GM23338 (cell line): ENCODE measurements around the gene MEIS3. TPM values are rescaled to one million over a fixed set of nuclear protein-coding genes. Genes with fewer than 3 reads are reported as not detected.

Experiments
- ATAC-seq: fragments of 200-7000 bp; cut with Tn5 transposase; 3 replicates; pipeline ENCODE4 v1.9.1; 2020
- DNase-seq: peaks from one replicate; pipeline ENCODE4 v3.0.0-alpha.2; 2015; ENCODE audit warnings: low spot score
- H2AFZ ChIP-seq: fragments of 200-600 bp; sonication (generic); 2 replicates; pipeline ENCODE4 v1.8.0; 2016; ENCODE audit warnings: antibody characterized with exemption, mild to moderate bottlenecking, moderate library complexity
- H3F3A ChIP-seq: fragments of 200-600 bp; sonication (generic); replicated peaks from 2 replicates; pipeline ENCODE4 v1.8.0; 2017; ENCODE audit warnings: antibody characterized with exemption, mixed run types, low read depth
- H3K27ac ChIP-seq: fragments of 200-600 bp; sonication (generic); 2 replicates; pipeline ENCODE4 v1.6.1; 2016; ENCODE audit warnings: low read depth
- H3K27me3 ChIP-seq: fragments of 200-600 bp; sonication (generic); 2 replicates; pipeline ENCODE4 v1.8.0; 2016; ENCODE audit warnings: mild to moderate bottlenecking, mixed run types, moderate library complexity; ENCODE audit not compliant: insufficient read depth
- H3K36me3 ChIP-seq: fragments of 200-600 bp; sonication (generic); 2 replicates; pipeline ENCODE4 v1.8.0; 2016; ENCODE audit warnings: mild to moderate bottlenecking; ENCODE audit not compliant: insufficient read depth
- H3K4me1 ChIP-seq: fragments of 200-600 bp; sonication (generic); 2 replicates; pipeline ENCODE4 v1.8.0; 2016; ENCODE audit warnings: mild to moderate bottlenecking, moderate library complexity; ENCODE audit not compliant: insufficient read depth
- H3K4me2 ChIP-seq: fragments of 200-600 bp; sonication (generic); 2 replicates; pipeline ENCODE4 v1.7.1; 2017; ENCODE audit warnings: mixed run types
- H3K4me3 ChIP-seq: fragments of 200-600 bp; sonication (generic); 2 replicates; pipeline ENCODE4 v1.6.1; 2016; ENCODE audit warnings: mixed run types
- H3K79me2 ChIP-seq: fragments of 200-600 bp; sonication (generic); replicated peaks from 2 replicates; pipeline ENCODE4 v1.8.0; 2017; ENCODE audit warnings: mild to moderate bottlenecking; ENCODE audit not compliant: insufficient read depth
- H3K9me2 ChIP-seq: fragments of 200-600 bp; sonication (generic); 2 replicates; pipeline ENCODE4 v1.8.0; 2017; ENCODE audit not compliant: insufficient read depth
- H4K20me1 ChIP-seq: fragments of 200-600 bp; sonication (generic); replicated peaks from 2 replicates; pipeline ENCODE4 v1.8.0; 2017; ENCODE audit warnings: mild to moderate bottlenecking; ENCODE audit not compliant: insufficient read depth
- H3K27ac Mint-ChIP-seq: 2 replicates; pipeline ENCODE4 v1.8.0; 2020; ENCODE audit warnings: inconsistent platforms, mild to moderate bottlenecking, moderate library complexity, mixed read lengths
- H3K27me3 Mint-ChIP-seq: 3 replicates; pipeline ENCODE4 v1.8.0; 2022; ENCODE audit warnings: low read depth, mild to moderate bottlenecking, moderate library complexity, mixed read lengths, inconsistent platforms; ENCODE audit not compliant: insufficient read depth, poor library complexity
- H3K36me3 Mint-ChIP-seq: 3 replicates; pipeline ENCODE4 v1.8.0; 2021; ENCODE audit warnings: low read depth, mild to moderate bottlenecking, inconsistent platforms, moderate library complexity, mixed read lengths
- H3K4me1 Mint-ChIP-seq: 3 replicates; pipeline ENCODE4 v1.8.0; 2020; ENCODE audit warnings: mild to moderate bottlenecking, inconsistent platforms, mixed read lengths
- H3K4me3 Mint-ChIP-seq: 3 replicates; pipeline ENCODE4 v1.8.0; 2021; ENCODE audit warnings: moderate library complexity, mild to moderate bottlenecking, inconsistent platforms, mixed read lengths
- H3K9me3 Mint-ChIP-seq: 3 replicates; pipeline ENCODE4 v1.8.0; 2020; ENCODE audit warnings: moderate library complexity, mild to moderate bottlenecking, inconsistent platforms, mixed read lengths
- CREB1 ChIP-seq: fragments of 250-450 bp; sonication (Bioruptor Pico); IDR thresholded peaks from 2 replicates; pipeline ENCODE4 v1.5.0; 2020; ENCODE audit warnings: low read depth, mild to moderate bottlenecking, moderate library complexity
- CTCF ChIP-seq, 2 experiments: fragments of 200-600 bp in 1 of 2; sonication (generic) in 1 of 2; conservative IDR thresholded peaks; 2 replicates each; pipeline versions ENCODE4 v1.5.1 to v1.6.1; 2016 to 2017; ENCODE audit warnings: antibody characterized with exemption in 2 of 2, low read depth in 2 of 2, mild to moderate bottlenecking in 2 of 2, moderate library complexity in 1 of 2
- EZH2phosphoT487 ChIP-seq: fragments of 200-600 bp; sonication (generic); IDR thresholded peaks from one replicate; pipeline ENCODE4 v1.8.1; 2018; ENCODE audit warnings: antibody characterized with exemption; ENCODE audit not compliant: unreplicated experiment
- JUNB ChIP-seq: IDR thresholded peaks from one replicate; pipeline ENCODE4 v1.6.1; 2016; ENCODE audit warnings: antibody characterized with exemption; ENCODE audit not compliant: unreplicated experiment
- NANOG ChIP-seq: IDR thresholded peaks from 2 replicates; pipeline ENCODE4 v1.6.1; 2016; ENCODE audit warnings: antibody characterized with exemption, borderline replicate concordance
- STAT1 ChIP-seq: IDR thresholded peaks from one replicate; pipeline ENCODE4 v1.6.1; 2016; ENCODE audit warnings: antibody characterized with exemption; ENCODE audit not compliant: unreplicated experiment
- ZNF114 ChIP-seq: fragments of 250-450 bp; sonication (Bioruptor Pico); IDR thresholded peaks from 2 replicates; pipeline ENCODE4 v1.5.0; 2020; ENCODE audit warnings: mild to moderate bottlenecking, moderate library complexity
- ZNF331 ChIP-seq: fragments of 250-450 bp; sonication (Bioruptor Pico); IDR thresholded peaks from 2 replicates; pipeline ENCODE4 v1.5.0; 2020; ENCODE audit warnings: low read depth, mild to moderate bottlenecking, moderate library complexity
- polyA plus RNA-seq: library from polyadenylated mRNA; unstranded; fragments of >200 nt; fragmentation: Nextera tagmentation; extraction: Ambion mirVana; gene quantifications from 2 replicates; pipeline ENCODE4 v1.2.1, GENCODE V29; 2016
- total RNA-seq: library from RNA; depleted of rRNA; stranded (reverse); fragments of >200 nt; shearing (Covaris generic); gene quantifications from 2 replicates; pipeline ENCODE4 v1.2.3, GENCODE V29; 2014
- TF ChIP-seq, protein P1 (sequence below): IDR thresholded peaks from 2 replicates; pipeline ENCODE4 v1.6.1; 2016; ENCODE audit warnings: antibody characterized with exemption
- TF ChIP-seq, protein P2 (sequence below): fragments of 250-450 bp; sonication (Bioruptor Pico); IDR thresholded peaks from 2 replicates; pipeline ENCODE4 v1.5.0; 2020; ENCODE audit warnings: mild to moderate bottlenecking, moderate library complexity
- TF ChIP-seq, protein P3 (sequence below): IDR thresholded peaks from one replicate; pipeline ENCODE4 v1.6.1; 2018; ENCODE audit warnings: antibody characterized with exemption; ENCODE audit not compliant: unreplicated experiment

The MEIS3 gene
- total and polyA plus RNA-seq, 2 experiments from 2014 or later: 20.6 to 33.7 TPM

DNA sequence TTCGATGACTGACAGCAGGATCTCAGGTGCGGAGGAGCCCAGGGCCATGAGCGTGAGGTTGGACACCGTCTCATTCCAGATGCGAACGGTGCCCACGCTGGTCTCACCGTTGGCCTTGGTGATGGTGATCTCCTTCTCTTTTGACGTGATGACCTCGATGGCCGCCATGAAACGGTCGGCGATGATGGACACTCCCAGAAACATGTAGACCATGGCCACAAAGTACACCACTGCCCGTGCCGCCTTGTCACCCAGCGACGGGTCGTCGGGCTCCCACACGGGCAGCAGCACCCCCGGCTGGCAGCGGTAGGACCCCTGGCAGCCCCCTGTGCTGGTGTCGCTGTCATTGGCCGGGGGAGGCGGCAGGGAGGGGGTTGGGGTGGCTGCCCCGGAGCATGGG lies 46.6 kb upstream of the MEIS3 start:
- H3K9me2 ChIP-seq: no peaks in the 10 kb centered on the region
- no peak overlapping the region for H3K4me2 ChIP-seq
- no peak overlapping the region for H2AFZ ChIP-seq
- peaks cover 5% of the 10 kb centered on the region for H3K27me3 ChIP-seq
- no peak overlapping the region for H3K4me3 ChIP-seq
- peaks cover 29% of the 10 kb centered on the region; the same call in 1 of the 2 replicates for H3K4me1 ChIP-seq
- H3F3A ChIP-seq: no peaks in the 10 kb centered on the region; the same call in 1 of the 2 replicates
- Mint-ChIP-seq H3K36me3 (no peaks in the 10 kb centered on the region; the same call in 2 of the 3 replicates), H3K27me3 (peaks cover 24% of the 10 kb centered on the region), H3K27ac (no peak overlapping the region), H3K4me1 (peaks cover 39% of the 10 kb centered on the region), H3K4me3 (no peak overlapping the region), H3K9me3 (no peaks in the 10 kb centered on the region)
- H3K27ac ChIP-seq: no peak overlapping the region
- H3K79me2 ChIP-seq: no peaks in the 10 kb centered on the region
- no peaks in the 10 kb centered on the region for H3K36me3 ChIP-seq
- TF ChIP-seq EZH2phosphoT487: no peak
- TF ChIP-seq CREB1: no peak
- TF ChIP-seq, protein P1, sequence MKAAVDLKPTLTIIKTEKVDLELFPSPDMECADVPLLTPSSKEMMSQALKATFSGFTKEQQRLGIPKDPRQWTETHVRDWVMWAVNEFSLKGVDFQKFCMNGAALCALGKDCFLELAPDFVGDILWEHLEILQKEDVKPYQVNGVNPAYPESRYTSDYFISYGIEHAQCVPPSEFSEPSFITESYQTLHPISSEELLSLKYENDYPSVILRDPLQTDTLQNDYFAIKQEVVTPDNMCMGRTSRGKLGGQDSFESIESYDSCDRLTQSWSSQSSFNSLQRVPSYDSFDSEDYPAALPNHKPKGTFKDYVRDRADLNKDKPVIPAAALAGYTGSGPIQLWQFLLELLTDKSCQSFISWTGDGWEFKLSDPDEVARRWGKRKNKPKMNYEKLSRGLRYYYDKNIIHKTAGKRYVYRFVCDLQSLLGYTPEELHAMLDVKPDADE: no peak
- no peak for TF ChIP-seq NANOG
- TF ChIP-seq, protein P2, sequence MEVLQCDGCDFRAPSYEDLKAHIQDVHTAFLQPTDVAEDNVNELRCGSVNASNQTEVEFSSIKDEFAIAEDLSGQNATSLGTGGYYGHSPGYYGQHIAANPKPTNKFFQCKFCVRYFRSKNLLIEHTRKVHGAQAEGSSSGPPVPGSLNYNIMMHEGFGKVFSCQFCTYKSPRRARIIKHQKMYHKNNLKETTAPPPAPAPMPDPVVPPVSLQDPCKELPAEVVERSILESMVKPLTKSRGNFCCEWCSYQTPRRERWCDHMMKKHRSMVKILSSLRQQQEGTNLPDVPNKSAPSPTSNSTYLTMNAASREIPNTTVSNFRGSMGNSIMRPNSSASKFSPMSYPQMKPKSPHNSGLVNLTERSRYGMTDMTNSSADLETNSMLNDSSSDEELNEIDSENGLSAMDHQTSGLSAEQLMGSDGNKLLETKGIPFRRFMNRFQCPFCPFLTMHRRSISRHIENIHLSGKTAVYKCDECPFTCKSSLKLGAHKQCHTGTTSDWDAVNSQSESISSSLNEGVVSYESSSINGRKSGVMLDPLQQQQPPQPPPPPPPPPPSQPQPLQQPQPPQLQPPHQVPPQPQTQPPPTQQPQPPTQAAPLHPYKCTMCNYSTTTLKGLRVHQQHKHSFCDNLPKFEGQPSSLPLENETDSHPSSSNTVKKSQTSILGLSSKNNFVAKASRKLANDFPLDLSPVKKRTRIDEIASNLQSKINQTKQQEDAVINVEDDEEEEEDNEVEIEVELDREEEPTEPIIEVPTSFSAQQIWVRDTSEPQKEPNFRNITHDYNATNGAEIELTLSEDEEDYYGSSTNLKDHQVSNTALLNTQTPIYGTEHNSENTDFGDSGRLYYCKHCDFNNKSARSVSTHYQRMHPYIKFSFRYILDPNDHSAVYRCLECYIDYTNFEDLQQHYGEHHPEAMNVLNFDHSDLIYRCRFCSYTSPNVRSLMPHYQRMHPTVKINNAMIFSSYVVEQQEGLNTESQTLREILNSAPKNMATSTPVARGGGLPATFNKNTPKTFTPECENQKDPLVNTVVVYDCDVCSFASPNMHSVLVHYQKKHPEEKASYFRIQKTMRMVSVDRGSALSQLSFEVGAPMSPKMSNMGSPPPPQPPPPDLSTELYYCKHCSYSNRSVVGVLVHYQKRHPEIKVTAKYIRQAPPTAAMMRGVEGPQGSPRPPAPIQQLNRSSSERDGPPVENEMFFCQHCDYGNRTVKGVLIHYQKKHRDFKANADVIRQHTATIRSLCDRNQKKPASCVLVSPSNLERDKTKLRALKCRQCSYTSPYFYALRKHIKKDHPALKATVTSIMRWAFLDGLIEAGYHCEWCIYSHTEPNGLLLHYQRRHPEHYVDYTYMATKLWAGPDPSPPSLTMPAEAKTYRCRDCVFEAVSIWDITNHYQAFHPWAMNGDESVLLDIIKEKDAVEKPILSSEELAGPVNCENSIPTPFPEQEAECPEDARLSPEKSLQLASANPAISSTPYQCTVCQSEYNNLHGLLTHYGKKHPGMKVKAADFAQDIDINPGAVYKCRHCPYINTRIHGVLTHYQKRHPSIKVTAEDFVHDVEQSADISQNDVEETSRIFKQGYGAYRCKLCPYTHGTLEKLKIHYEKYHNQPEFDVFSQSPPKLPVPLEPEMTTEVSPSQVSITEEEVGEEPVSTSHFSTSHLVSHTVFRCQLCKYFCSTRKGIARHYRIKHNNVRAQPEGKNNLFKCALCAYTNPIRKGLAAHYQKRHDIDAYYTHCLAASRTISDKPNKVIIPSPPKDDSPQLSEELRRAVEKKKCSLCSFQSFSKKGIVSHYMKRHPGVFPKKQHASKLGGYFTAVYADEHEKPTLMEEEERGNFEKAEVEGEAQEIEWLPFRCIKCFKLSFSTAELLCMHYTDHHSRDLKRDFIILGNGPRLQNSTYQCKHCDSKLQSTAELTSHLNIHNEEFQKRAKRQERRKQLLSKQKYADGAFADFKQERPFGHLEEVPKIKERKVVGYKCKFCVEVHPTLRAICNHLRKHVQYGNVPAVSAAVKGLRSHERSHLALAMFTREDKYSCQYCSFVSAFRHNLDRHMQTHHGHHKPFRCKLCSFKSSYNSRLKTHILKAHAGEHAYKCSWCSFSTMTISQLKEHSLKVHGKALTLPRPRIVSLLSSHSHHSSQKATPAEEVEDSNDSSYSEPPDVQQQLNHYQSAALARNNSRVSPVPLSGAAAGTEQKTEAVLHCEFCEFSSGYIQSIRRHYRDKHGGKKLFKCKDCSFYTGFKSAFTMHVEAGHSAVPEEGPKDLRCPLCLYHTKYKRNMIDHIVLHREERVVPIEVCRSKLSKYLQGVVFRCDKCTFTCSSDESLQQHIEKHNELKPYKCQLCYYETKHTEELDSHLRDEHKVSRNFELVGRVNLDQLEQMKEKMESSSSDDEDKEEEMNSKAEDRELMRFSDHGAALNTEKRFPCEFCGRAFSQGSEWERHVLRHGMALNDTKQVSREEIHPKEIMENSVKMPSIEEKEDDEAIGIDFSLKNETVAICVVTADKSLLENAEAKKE (CRISPR knock-in tag): no peak
- no peak for TF ChIP-seq STAT1
- TF ChIP-seq, protein P3, sequence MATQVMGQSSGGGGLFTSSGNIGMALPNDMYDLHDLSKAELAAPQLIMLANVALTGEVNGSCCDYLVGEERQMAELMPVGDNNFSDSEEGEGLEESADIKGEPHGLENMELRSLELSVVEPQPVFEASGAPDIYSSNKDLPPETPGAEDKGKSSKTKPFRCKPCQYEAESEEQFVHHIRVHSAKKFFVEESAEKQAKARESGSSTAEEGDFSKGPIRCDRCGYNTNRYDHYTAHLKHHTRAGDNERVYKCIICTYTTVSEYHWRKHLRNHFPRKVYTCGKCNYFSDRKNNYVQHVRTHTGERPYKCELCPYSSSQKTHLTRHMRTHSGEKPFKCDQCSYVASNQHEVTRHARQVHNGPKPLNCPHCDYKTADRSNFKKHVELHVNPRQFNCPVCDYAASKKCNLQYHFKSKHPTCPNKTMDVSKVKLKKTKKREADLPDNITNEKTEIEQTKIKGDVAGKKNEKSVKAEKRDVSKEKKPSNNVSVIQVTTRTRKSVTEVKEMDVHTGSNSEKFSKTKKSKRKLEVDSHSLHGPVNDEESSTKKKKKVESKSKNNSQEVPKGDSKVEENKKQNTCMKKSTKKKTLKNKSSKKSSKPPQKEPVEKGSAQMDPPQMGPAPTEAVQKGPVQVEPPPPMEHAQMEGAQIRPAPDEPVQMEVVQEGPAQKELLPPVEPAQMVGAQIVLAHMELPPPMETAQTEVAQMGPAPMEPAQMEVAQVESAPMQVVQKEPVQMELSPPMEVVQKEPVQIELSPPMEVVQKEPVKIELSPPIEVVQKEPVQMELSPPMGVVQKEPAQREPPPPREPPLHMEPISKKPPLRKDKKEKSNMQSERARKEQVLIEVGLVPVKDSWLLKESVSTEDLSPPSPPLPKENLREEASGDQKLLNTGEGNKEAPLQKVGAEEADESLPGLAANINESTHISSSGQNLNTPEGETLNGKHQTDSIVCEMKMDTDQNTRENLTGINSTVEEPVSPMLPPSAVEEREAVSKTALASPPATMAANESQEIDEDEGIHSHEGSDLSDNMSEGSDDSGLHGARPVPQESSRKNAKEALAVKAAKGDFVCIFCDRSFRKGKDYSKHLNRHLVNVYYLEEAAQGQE: no peak
- no peak for TF ChIP-seq ZNF114
- TF ChIP-seq CTCF (conservative IDR thresholded peaks at IDR 0.05; ENCODE audit: low read depth in 2 of 2): no peak
- TF ChIP-seq JUNB: no peak
- no peak for TF ChIP-seq ZNF331 (CRISPR knock-in tag)
- no peak for DNase-seq
- no peaks in the 10 kb centered on the region; the same call in 1 of the 2 replicates for H4K20me1 ChIP-seq
- ATAC-seq: no peak
